ENCODE data around the gene DLGAP1. TPM values are rescaled to one million over a fixed set of nuclear protein-coding genes. Genes with fewer than 3 reads are reported as not detected.

DLGAP1 gene
- total and polyA plus RNA-seq, 2 of the 13 experiments (the other 11 are each of a cell fraction or from before 2014, with no cell fraction given): 0.01 TPM; not detected in 1

GRCh38 chr18:3450799-3451182, 1004.3 kb downstream of the DLGAP1 start (continued):
- TF ChIP-seq UBTF (CRISPR knock-in tag; IDR thresholded peaks at IDR 0.05) (0 out of 2 replicates have a peak, but pooled peaks have one; percentile 15), ZNF670 (CRISPR knock-in tag; IDR thresholded peaks at IDR 0.05; ENCODE audit: borderline replicate concordance) (no peak; the same call in 1 of the 2 replicates), ZSCAN30 (CRISPR knock-in tag; IDR thresholded peaks at IDR 0.05) (0 out of 2 replicates have a peak, but pooled peaks have one; percentile 52), ZNF350 (CRISPR knock-in tag; IDR thresholded peaks at IDR 0.05; ENCODE audit: borderline replicate concordance, low read depth) (no peak), ZHX2 (IDR thresholded peaks at IDR 0.05; ENCODE audit: low read depth) (no peak), ZHX2 (CRISPR knock-in tag; IDR thresholded peaks at IDR 0.05; ENCODE audit: borderline replicate concordance) (peak; percentile 8; the same call in 1 of the 2 replicates), RBFOX2 (IDR thresholded peaks at IDR 0.05; ENCODE audit: low read depth, low read length) (peak; percentile 89), TP53 (CRISPR knock-in tag; conservative IDR thresholded peaks at IDR 0.05) (0 out of 2 replicates have a peak, but pooled peaks have one; percentile 40), GATAD2A (CRISPR knock-in tag; IDR thresholded peaks at IDR 0.05) (0 out of 2 replicates have a peak, but pooled peaks have one; percentile 4), ZNF124 (CRISPR knock-in tag; IDR thresholded peaks at IDR 0.05) (no peak), RXRB (CRISPR knock-in tag; IDR thresholded peaks at IDR 0.05; ENCODE audit: borderline replicate concordance) (0 out of 2 replicates have a peak, but pooled peaks have one; percentile 3), NCOA5 (CRISPR knock-in tag; IDR thresholded peaks at IDR 0.05) (no peak), ZNF878 (CRISPR knock-in tag; IDR thresholded peaks at IDR 0.05) (peak; percentile 9; the same call in 1 of the 2 replicates), ZNF101 (CRISPR knock-in tag; IDR thresholded peaks at IDR 0.05; ENCODE audit: borderline replicate concordance, low read depth) (no peak), KLF11 (CRISPR knock-in tag; IDR thresholded peaks at IDR 0.05) (peak; percentile 9; the same call in 1 of the 2 replicates), ZNF503 (CRISPR knock-in tag; IDR thresholded peaks at IDR 0.05) (peak; percentile 33; the same call in 1 of the 2 replicates), ZNF773 (CRISPR knock-in tag; IDR thresholded peaks at IDR 0.05; ENCODE audit: borderline replicate concordance) (peak; percentile 58; the same call in 1 of the 2 replicates), ZSCAN29 (CRISPR knock-in tag; conservative IDR thresholded peaks at IDR 0.05) (0 out of 2 replicates have a peak, but pooled peaks have one; percentile 41), TBX3 (IDR thresholded peaks at IDR 0.05; ENCODE audit: borderline replicate concordance) (no peak), HNRNPK (IDR thresholded peaks at IDR 0.05; ENCODE audit: low read depth, low read length, poor library complexity, severe bottlenecking) (peak; percentile 73)

Measured in HepG2 (cell line).